SK-N-SH treated with all-trans-retinoic acid at 6 μM for 48 hours (cell line): ENCODE data around the gene SH3YL1.

Experiments used
- ATAC-seq: fragments of 200-7000 bp; cut with Tn5 transposase; 3 replicates; pipeline ENCODE4 v1.9.1; 2020; ENCODE audit warnings: mild to moderate bottlenecking, moderate library complexity
- ARNTL ChIP-seq: fragments of 450-650 bp; formaldehyde crosslinking; IDR thresholded peaks from 2 replicates; pipeline ENCODE4 v1.5.0; 2020; ENCODE audit warnings: low read depth, mild to moderate bottlenecking, moderate library complexity, borderline replicate concordance
- BACH2 ChIP-seq: fragments of 250-450 bp; sonication (Bioruptor Pico); IDR thresholded peaks from 2 replicates; pipeline ENCODE4 v1.9.0; 2021; ENCODE audit warnings: mild to moderate bottlenecking, borderline replicate concordance
- CREB5 ChIP-seq: fragments of 250-450 bp; sonication (Bioruptor Pico); IDR thresholded peaks from 2 replicates; pipeline ENCODE4 v1.5.1; 2020; ENCODE audit warnings: low read depth, mild to moderate bottlenecking, moderate library complexity
- CSDC2 ChIP-seq: fragments of 250-450 bp; sonication (Bioruptor Pico); IDR thresholded peaks from 2 replicates; pipeline ENCODE4 v1.5.0; 2020; ENCODE audit warnings: mild to moderate bottlenecking, moderate library complexity
- CSRNP3 ChIP-seq: fragments of 250-450 bp; sonication (Bioruptor Pico); IDR thresholded peaks from 2 replicates; pipeline ENCODE4 v1.5.1; 2021; ENCODE audit warnings: mild to moderate bottlenecking, moderate library complexity
- ESRRG ChIP-seq: fragments of 250-450 bp; sonication (Bioruptor Pico); IDR thresholded peaks from 2 replicates; pipeline ENCODE4 v1.6.1; 2021; ENCODE audit warnings: mild to moderate bottlenecking
- GLIS3 ChIP-seq: fragments of 250-450 bp; sonication (Bioruptor Pico); IDR thresholded peaks from 2 replicates; pipeline ENCODE4 v1.5.0; 2020; ENCODE audit warnings: mild to moderate bottlenecking, moderate library complexity
- ISL1 ChIP-seq: fragments of 250-450 bp; sonication (Bioruptor Pico); IDR thresholded peaks from 2 replicates; pipeline ENCODE4 v2.1.2; 2022; ENCODE audit warnings: mild to moderate bottlenecking, moderate library complexity
- OSR1 ChIP-seq: fragments of 250-450 bp; sonication (Bioruptor Pico); IDR thresholded peaks from 2 replicates; pipeline ENCODE4 v1.8.0; 2022; ENCODE audit warnings: moderate library complexity, mild to moderate bottlenecking, inconsistent platforms
- PATZ1 ChIP-seq: fragments of 250-450 bp; sonication (Bioruptor Pico); IDR thresholded peaks from 2 replicates; pipeline ENCODE4 v1.8.0; 2020; ENCODE audit warnings: mild to moderate bottlenecking, moderate library complexity, borderline replicate concordance
- POU6F1 ChIP-seq: fragments of 250-450 bp; sonication (Bioruptor Pico); IDR thresholded peaks from 2 replicates; pipeline ENCODE4 v1.8.0; 2021; ENCODE audit warnings: low read depth, mild to moderate bottlenecking, moderate library complexity, borderline replicate concordance
- PPARA ChIP-seq: fragments of 250-450 bp; sonication (Bioruptor Pico); IDR thresholded peaks from 2 replicates; pipeline ENCODE4 v1.5.0; 2020; ENCODE audit warnings: mild to moderate bottlenecking, borderline replicate concordance
- RARB ChIP-seq: fragments of 250-450 bp; sonication (Bioruptor Pico); IDR thresholded peaks from 2 replicates; pipeline ENCODE4 v1.8.0; 2021; ENCODE audit warnings: mild to moderate bottlenecking, moderate library complexity
- SNAI2 ChIP-seq: fragments of 250-450 bp; sonication (Bioruptor Pico); IDR thresholded peaks from 2 replicates; pipeline ENCODE4 v1.5.0; 2020; ENCODE audit warnings: mild to moderate bottlenecking, moderate library complexity
- TOX ChIP-seq: fragments of 250-450 bp; sonication (Bioruptor Pico); IDR thresholded peaks from 2 replicates; pipeline ENCODE4 v1.8.0; 2021; ENCODE audit warnings: mild to moderate bottlenecking, moderate library complexity, borderline replicate concordance
- TSHZ2 ChIP-seq: fragments of 250-450 bp; sonication (Bioruptor Pico); IDR thresholded peaks from 2 replicates; pipeline ENCODE4 v1.5.0; 2020; ENCODE audit warnings: mild to moderate bottlenecking, moderate library complexity
- ZC3H10 ChIP-seq: fragments of 250-450 bp; sonication (Bioruptor Pico); IDR thresholded peaks from 2 replicates; pipeline ENCODE4 v1.5.1; 2021; ENCODE audit warnings: mild to moderate bottlenecking, moderate library complexity
- ZFP3 ChIP-seq: fragments of 250-450 bp; sonication (Bioruptor Pico); IDR thresholded peaks from 2 replicates; pipeline ENCODE4 v1.5.0; 2020; ENCODE audit warnings: mild to moderate bottlenecking, moderate library complexity
- ZNF565 ChIP-seq: fragments of 450-650 bp; formaldehyde crosslinking; conservative IDR thresholded peaks from 2 replicates; pipeline ENCODE4 v1.5.0; 2020; ENCODE audit warnings: low read depth, mild to moderate bottlenecking, moderate library complexity
- ZNF70 ChIP-seq: fragments of 450-650 bp; formaldehyde crosslinking; IDR thresholded peaks from 2 replicates; pipeline ENCODE4 v1.5.0; 2020; ENCODE audit warnings: mild to moderate bottlenecking, moderate library complexity
- ZNF8 ChIP-seq: fragments of 450-650 bp; formaldehyde crosslinking; IDR thresholded peaks from 2 replicates; pipeline ENCODE4 v1.5.0; 2020; ENCODE audit warnings: mild to moderate bottlenecking, moderate library complexity

The SH3YL1 gene

GRCh38 chr2:259789-260331, 4.0 kb downstream of the SH3YL1 start:
- ATAC-seq = no peak
- TF ChIP-seq OSR1 (CRISPR knock-in tag) (no peak), ISL1 (no peak), RARB (CRISPR knock-in tag) (no peak), SNAI2 (CRISPR knock-in tag) (no peak), ESRRG (no peak), PATZ1 (no peak), TSHZ2 (CRISPR knock-in tag) (no peak), ZNF8 (no peak), ZNF70 (CRISPR knock-in tag) (no peak), PPARA (CRISPR knock-in tag) (no peak), ZFP3 (CRISPR knock-in tag) (no peak), CREB5 (CRISPR knock-in tag) (no peak), POU6F1 (no peak), ZC3H10 (CRISPR knock-in tag) (no peak), BACH2 (CRISPR knock-in tag) (no peak), GLIS3 (CRISPR knock-in tag) (no peak), TOX (CRISPR knock-in tag) (no peak)

- TF ChIP-seq ZNF8 (no peak), CSDC2 (CRISPR knock-in tag) (no peak), OSR1 (CRISPR knock-in tag) (no peak), TSHZ2 (CRISPR knock-in tag) (no peak), POU6F1 (no peak), CREB5 (CRISPR knock-in tag) (no peak), ARNTL (CRISPR knock-in tag) (no peak), ZFP3 (CRISPR knock-in tag) (no peak), CSRNP3 (CRISPR knock-in tag) (no peak), ZC3H10 (CRISPR knock-in tag) (no peak), GLIS3 (CRISPR knock-in tag) (no peak), TOX (CRISPR knock-in tag) (no peak), ZNF565 (CRISPR knock-in tag) (no peak), ESRRG (no peak), ISL1 (no peak)
- TF ChIP-seq, all 23 proteins: peak for 0
- no peak for ATAC-seq
Observed at GRCh38 chr2:258933-259332, 4.9 kb downstream of the SH3YL1 start.
